HEK293 (cell line): ENCODE data around the gene PKP3.

Source experiments
- CTCF ChIA-PET: fragments of 350-600 bp; formaldehyde crosslinking; extraction: SDS; loops from one replicate; lab custom pipeline; 2021; ENCODE audit warnings: antibody characterized with exemption; lab: Yijun Ruan, JAX
- POLR2A ChIA-PET: fragments of 300-600 bp; formaldehyde crosslinking; extraction: SDS; loops from one replicate; lab custom pipeline; 2020; ENCODE audit warnings: antibody characterized with exemption, inconsistent platforms; lab: Yijun Ruan, JAX
- H3K27ac ChIP-seq: fragments of 200-500 bp; sonication (Bioruptor generic); 2 replicates; pipeline ENCODE4 v1.5.1; 2014; ENCODE audit warnings: low read depth, low read length, control low read depth, inconsistent platforms; ENCODE audit errors: extremely low read depth
- H3K36me3 ChIP-seq, 2 experiments: fragments of 200-500 bp in 1 of 2; sonication (Bioruptor generic) in 1 of 2; 1 replicate in 1 of 2; 2 replicates in 1 of 2; pipeline ENCODE4 v1.5.1; 2014 to 2017; ENCODE audit warnings: inconsistent platforms in 2 of 2, low read length in 2 of 2; ENCODE audit not compliant: control insufficient read depth in 2 of 2, insufficient read depth in 1 of 2
- H3K4me1 ChIP-seq: fragments of 200-500 bp; sonication (Bioruptor generic); 2 replicates; pipeline ENCODE4 v1.5.1; 2014; ENCODE audit warnings: mild to moderate bottlenecking, low read length, inconsistent platforms; ENCODE audit not compliant: control insufficient read depth, insufficient read depth
- H3K4me3 ChIP-seq: 2 replicates; pipeline ENCODE4 v1.5.1; 2011; ENCODE audit warnings: low read depth, mild to moderate bottlenecking, control low read depth, low read length, moderate library complexity
- H3K9me3 ChIP-seq: fragments of 200-500 bp; sonication (Bioruptor generic); 2 replicates; pipeline ENCODE4 v1.5.1; 2014; ENCODE audit warnings: low read depth, low read length, inconsistent platforms; ENCODE audit not compliant: control insufficient read depth, insufficient read depth
- BCL11B ChIP-seq: fragments of 450-650 bp; formaldehyde crosslinking; IDR thresholded peaks from 2 replicates; pipeline ENCODE4 v1.5.1; 2016; ENCODE audit warnings: low read depth, missing biosample characterization, missing genetic modification characterization
- GLIS2 ChIP-seq: fragments of 450-650 bp; formaldehyde crosslinking; IDR thresholded peaks from 2 replicates; pipeline ENCODE4 v1.5.1; 2016; ENCODE audit warnings: missing biosample characterization, missing genetic modification characterization
- OVOL3 ChIP-seq: fragments of 450-650 bp; formaldehyde crosslinking; IDR thresholded peaks from 2 replicates; pipeline ENCODE4 v1.5.1; 2016; ENCODE audit warnings: missing biosample characterization, missing genetic modification characterization
- SETDB1 ChIP-seq: IDR thresholded peaks from one replicate; pipeline ENCODE4 v1.6.1; 2017; ENCODE audit warnings: mild to moderate bottlenecking, low read length, moderate library complexity, mixed read lengths; ENCODE audit not compliant: insufficient read length
- TCF7L2 ChIP-seq: IDR thresholded peaks from 2 replicates; pipeline ENCODE4 v1.6.1; 2011; ENCODE audit warnings: low read depth, mild to moderate bottlenecking, inconsistent platforms, low read length, moderate library complexity, borderline replicate concordance
- TRIM28 ChIP-seq: IDR thresholded peaks from 2 replicates; pipeline ENCODE4 v1.6.1; 2011; ENCODE audit warnings: low read length, control low read depth, borderline replicate concordance
- ZBTB21 ChIP-seq: fragments of 450-650 bp; formaldehyde crosslinking; IDR thresholded peaks from 2 replicates; pipeline ENCODE4 v1.5.1; 2017; ENCODE audit warnings: missing biosample characterization, missing genetic modification characterization
- ZBTB7A ChIP-seq: fragments of 450-650 bp; formaldehyde crosslinking; IDR thresholded peaks from 2 replicates; pipeline ENCODE4 v1.5.1; 2016; ENCODE audit warnings: low read depth, missing biosample characterization, missing genetic modification characterization
- ZBTB8A ChIP-seq: fragments of 450-650 bp; formaldehyde crosslinking; IDR thresholded peaks from 2 replicates; pipeline ENCODE4 v1.5.1; 2016; ENCODE audit warnings: missing biosample characterization, missing genetic modification characterization
- ZNF132 ChIP-seq: fragments of 450-650 bp; formaldehyde crosslinking; IDR thresholded peaks from 2 replicates; pipeline ENCODE4 v1.5.1; 2017; ENCODE audit warnings: missing biosample characterization, missing genetic modification characterization, borderline replicate concordance
- ZNF155 ChIP-seq: fragments of 450-650 bp; formaldehyde crosslinking; IDR thresholded peaks from 2 replicates; pipeline ENCODE4 v1.5.1; 2016; ENCODE audit warnings: missing biosample characterization, missing genetic modification characterization
- ZNF157 ChIP-seq: fragments of 450-650 bp; formaldehyde crosslinking; IDR thresholded peaks from 2 replicates; pipeline ENCODE4 v1.5.1; 2016; ENCODE audit warnings: missing biosample characterization, missing genetic modification characterization
- ZNF175 ChIP-seq: fragments of 450-650 bp; formaldehyde crosslinking; IDR thresholded peaks from 2 replicates; pipeline ENCODE4 v1.5.1; 2016; ENCODE audit warnings: missing biosample characterization, missing genetic modification characterization
- ZNF221 ChIP-seq: fragments of 450-650 bp; formaldehyde crosslinking; IDR thresholded peaks from 2 replicates; pipeline ENCODE4 v1.5.1; 2017; ENCODE audit warnings: missing biosample characterization, missing genetic modification characterization, borderline replicate concordance
- ZNF311 ChIP-seq: fragments of 450-650 bp; formaldehyde crosslinking; IDR thresholded peaks from 2 replicates; pipeline ENCODE4 v1.5.1; 2017; ENCODE audit warnings: missing biosample characterization, missing genetic modification characterization, borderline replicate concordance
- ZNF510 ChIP-seq: fragments of 450-650 bp; formaldehyde crosslinking; IDR thresholded peaks from 2 replicates; pipeline ENCODE4 v1.5.1; 2018; ENCODE audit warnings: mild to moderate bottlenecking, missing genetic modification characterization, missing biosample characterization; ENCODE audit not compliant: insufficient replicate concordance
- ZNF548 ChIP-seq: fragments of 450-650 bp; formaldehyde crosslinking; IDR thresholded peaks from 2 replicates; pipeline ENCODE4 v1.5.1; 2016; ENCODE audit warnings: missing biosample characterization, missing genetic modification characterization
- ZNF561 ChIP-seq: fragments of 450-650 bp; IDR thresholded peaks from 2 replicates; pipeline ENCODE4 v1.5.1; 2018; ENCODE audit warnings: missing biosample characterization, missing genetic modification characterization, borderline replicate concordance
- ZNF580 ChIP-seq: fragments of 450-650 bp; formaldehyde crosslinking; IDR thresholded peaks from 2 replicates; pipeline ENCODE4 v1.5.1; 2016; ENCODE audit warnings: missing biosample characterization, missing genetic modification characterization
- ZNF610 ChIP-seq: fragments of 450-650 bp; formaldehyde crosslinking; IDR thresholded peaks from 2 replicates; pipeline ENCODE4 v1.5.1; 2016; ENCODE audit warnings: missing biosample characterization, missing genetic modification characterization, borderline replicate concordance
- ZNF777 ChIP-seq: fragments of 450-650 bp; formaldehyde crosslinking; IDR thresholded peaks from 2 replicates; pipeline ENCODE4 v1.5.1; 2017; ENCODE audit warnings: missing biosample characterization, missing genetic modification characterization, borderline replicate concordance
- TF ChIP-seq, protein P1 (sequence below): fragments of 450-650 bp; formaldehyde crosslinking; IDR thresholded peaks from 2 replicates; pipeline ENCODE4 v1.5.1; 2017; ENCODE audit warnings: missing biosample characterization, missing genetic modification characterization
- TF ChIP-seq, protein P2 (sequence below): fragments of 450-650 bp; formaldehyde crosslinking; IDR thresholded peaks from 2 replicates; pipeline ENCODE4 v1.5.1; 2016; ENCODE audit warnings: missing biosample characterization, missing genetic modification characterization
- TF ChIP-seq, protein P3 (sequence below): fragments of 450-650 bp; formaldehyde crosslinking; IDR thresholded peaks from 2 replicates; pipeline ENCODE4 v1.5.1; 2016; ENCODE audit warnings: missing biosample characterization, missing genetic modification characterization
- TF ChIP-seq, protein P4 (sequence below): fragments of 450-650 bp; IDR thresholded peaks from 2 replicates; pipeline ENCODE4 v1.5.1; 2018; ENCODE audit warnings: missing biosample characterization, missing genetic modification characterization

Gene PKP3

DNA sequence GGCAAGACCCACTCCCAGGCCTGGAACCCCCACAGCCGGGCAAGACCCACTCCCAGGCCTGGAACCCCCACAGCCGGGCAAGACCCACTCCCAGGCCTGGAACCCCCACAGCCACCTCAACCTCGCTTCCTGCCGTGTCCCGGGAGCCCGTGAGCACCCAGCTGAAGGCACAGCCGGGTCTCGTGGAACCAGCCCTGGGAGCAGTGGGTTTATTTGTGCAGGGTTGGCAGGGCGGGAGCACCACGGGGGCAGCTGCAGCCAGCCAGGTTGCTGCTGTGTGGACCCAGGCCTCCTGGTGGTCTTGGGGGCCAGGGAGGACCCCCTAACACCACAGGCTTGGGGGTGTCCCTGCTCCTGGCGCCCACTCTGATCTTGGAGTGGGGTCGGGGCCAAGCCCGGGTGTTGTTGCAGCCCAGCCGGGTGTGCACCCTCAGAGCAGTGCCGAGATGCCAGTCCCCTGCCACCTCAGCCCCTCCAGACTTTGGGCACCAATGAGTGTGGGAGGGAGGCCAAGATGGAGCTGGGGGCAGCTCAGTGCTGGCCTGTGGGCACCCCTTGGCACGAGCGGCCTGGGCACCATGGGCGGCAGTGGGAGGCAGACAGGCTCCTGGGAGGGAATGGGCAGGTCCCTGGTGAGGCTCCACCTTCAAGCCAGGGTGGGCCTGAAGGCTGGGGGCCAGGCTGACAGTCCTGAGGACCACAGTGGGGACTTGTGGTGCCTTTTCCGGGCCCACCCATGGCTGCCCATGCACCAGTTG, 8.2 kb upstream of the PKP3 start (continued):
- TF ChIP-seq, protein P1, sequence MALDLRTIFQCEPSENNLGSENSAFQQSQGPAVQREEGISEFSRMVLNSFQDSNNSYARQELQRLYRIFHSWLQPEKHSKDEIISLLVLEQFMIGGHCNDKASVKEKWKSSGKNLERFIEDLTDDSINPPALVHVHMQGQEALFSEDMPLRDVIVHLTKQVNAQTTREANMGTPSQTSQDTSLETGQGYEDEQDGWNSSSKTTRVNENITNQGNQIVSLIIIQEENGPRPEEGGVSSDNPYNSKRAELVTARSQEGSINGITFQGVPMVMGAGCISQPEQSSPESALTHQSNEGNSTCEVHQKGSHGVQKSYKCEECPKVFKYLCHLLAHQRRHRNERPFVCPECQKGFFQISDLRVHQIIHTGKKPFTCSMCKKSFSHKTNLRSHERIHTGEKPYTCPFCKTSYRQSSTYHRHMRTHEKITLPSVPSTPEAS (tag by site-specific recombination) = no peak
- no peak for TF ChIP-seq ZNF548 (tag by site-specific recombination)
- TF ChIP-seq ZNF157 = no peak
- TF ChIP-seq OVOL3 = no peak
- TF ChIP-seq, protein P2, sequence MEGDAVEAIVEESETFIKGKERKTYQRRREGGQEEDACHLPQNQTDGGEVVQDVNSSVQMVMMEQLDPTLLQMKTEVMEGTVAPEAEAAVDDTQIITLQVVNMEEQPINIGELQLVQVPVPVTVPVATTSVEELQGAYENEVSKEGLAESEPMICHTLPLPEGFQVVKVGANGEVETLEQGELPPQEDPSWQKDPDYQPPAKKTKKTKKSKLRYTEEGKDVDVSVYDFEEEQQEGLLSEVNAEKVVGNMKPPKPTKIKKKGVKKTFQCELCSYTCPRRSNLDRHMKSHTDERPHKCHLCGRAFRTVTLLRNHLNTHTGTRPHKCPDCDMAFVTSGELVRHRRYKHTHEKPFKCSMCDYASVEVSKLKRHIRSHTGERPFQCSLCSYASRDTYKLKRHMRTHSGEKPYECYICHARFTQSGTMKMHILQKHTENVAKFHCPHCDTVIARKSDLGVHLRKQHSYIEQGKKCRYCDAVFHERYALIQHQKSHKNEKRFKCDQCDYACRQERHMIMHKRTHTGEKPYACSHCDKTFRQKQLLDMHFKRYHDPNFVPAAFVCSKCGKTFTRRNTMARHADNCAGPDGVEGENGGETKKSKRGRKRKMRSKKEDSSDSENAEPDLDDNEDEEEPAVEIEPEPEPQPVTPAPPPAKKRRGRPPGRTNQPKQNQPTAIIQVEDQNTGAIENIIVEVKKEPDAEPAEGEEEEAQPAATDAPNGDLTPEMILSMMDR (tag by site-specific recombination) = no peak
- TF ChIP-seq, protein P3, sequence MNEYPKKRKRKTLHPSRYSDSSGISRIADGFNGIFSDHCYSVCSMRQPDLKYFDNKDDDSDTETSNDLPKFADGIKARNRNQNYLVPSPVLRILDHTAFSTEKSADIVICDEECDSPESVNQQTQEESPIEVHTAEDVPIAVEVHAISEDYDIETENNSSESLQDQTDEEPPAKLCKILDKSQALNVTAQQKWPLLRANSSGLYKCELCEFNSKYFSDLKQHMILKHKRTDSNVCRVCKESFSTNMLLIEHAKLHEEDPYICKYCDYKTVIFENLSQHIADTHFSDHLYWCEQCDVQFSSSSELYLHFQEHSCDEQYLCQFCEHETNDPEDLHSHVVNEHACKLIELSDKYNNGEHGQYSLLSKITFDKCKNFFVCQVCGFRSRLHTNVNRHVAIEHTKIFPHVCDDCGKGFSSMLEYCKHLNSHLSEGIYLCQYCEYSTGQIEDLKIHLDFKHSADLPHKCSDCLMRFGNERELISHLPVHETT (tag by site-specific recombination) = no peak
- TF ChIP-seq, all 188 proteins: peak for 0

DNA sequence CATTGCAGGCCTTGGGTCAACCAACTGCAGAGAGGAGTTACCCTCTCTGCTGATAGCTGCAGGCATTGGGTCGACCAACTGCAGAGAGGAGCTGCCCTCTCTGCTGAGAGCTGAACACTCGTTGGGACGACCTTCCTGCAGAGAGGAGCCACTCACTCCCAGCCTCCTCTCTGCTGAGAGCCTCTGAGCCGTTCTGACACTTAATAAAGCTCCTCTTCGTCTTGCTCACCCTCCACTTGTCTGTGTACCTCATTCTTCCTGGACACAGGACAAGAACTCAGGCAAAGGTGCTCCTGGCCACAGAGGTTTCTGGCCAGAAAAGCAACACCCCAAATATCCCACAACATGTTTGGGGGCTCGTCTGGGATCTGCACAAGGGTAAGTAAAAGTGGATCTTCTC, 7.5 kb upstream of the PKP3 start:
- Histone ChIP-seq H3K27ac (no peak overlapping the region), H3K9me3 (no peaks in the 10 kb centered on the region), H3K36me3 (peaks cover 0 to 6% of the 10 kb centered on the region in 2 experiments; a peak in 1 of 3 replicates)
- TF ChIP-seq ZNF155 (tag by site-specific recombination) (no peak), SETDB1 (peak; percentile 89), ZNF510 (tag by site-specific recombination) (no peak), TRIM28 (peak; percentile 80; the same call in 1 of the 2 replicates)
- TF ChIP-seq, all 188 proteins: peak for 2
- H3K4me1 ChIP-seq = no peaks in the 10 kb centered on the region
- ChIA-PET POLR2A (no interaction called here), CTCF (no interaction called here)
- H3K4me3 ChIP-seq = no peak overlapping the region

- ChIA-PET POLR2A (no interaction called here), CTCF (interaction anchor here (0.7 kb wide), 1 partner anchor 58 kb away, joined by 3 read pairs; no protein-coding TSS in a partner anchor)
- Histone ChIP-seq H3K27ac (no peak overlapping the region), H3K36me3 (peaks cover 0 to 3% of the 10 kb centered on the region in 2 experiments; a peak in 1 of 3 replicates), H3K4me1 (no peaks in the 10 kb centered on the region), H3K4me3 (no peak overlapping the region), H3K9me3 (no peaks in the 10 kb centered on the region)
- no peak for TF ChIP-seq ZNF561
- no peak for TF ChIP-seq BCL11B (tag by site-specific recombination)
- no peak for TF ChIP-seq ZNF777
- no peak for TF ChIP-seq ZNF221 (tag by site-specific recombination)
- TF ChIP-seq ZNF175 (tag by site-specific recombination) = no peak
- TF ChIP-seq ZBTB8A (tag by site-specific recombination) = no peak
- no peak for TF ChIP-seq ZNF580 (tag by site-specific recombination)
- TF ChIP-seq ZBTB7A (tag by site-specific recombination) = no peak
- no peak for TF ChIP-seq ZBTB21
- TF ChIP-seq, protein P4, sequence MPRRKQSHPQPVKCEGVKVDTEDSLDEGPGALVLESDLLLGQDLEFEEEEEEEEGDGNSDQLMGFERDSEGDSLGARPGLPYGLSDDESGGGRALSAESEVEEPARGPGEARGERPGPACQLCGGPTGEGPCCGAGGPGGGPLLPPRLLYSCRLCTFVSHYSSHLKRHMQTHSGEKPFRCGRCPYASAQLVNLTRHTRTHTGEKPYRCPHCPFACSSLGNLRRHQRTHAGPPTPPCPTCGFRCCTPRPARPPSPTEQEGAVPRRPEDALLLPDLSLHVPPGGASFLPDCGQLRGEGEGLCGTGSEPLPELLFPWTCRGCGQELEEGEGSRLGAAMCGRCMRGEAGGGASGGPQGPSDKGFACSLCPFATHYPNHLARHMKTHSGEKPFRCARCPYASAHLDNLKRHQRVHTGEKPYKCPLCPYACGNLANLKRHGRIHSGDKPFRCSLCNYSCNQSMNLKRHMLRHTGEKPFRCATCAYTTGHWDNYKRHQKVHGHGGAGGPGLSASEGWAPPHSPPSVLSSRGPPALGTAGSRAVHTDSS (tag by site-specific recombination) = no peak
- no peak for TF ChIP-seq ZNF157
- no peak for TF ChIP-seq ZNF311
- TF ChIP-seq ZNF132 (tag by site-specific recombination) = no peak
- no peak for TF ChIP-seq TCF7L2
- no peak for TF ChIP-seq ZNF610 (tag by site-specific recombination)
- TF ChIP-seq GLIS2 (tag by site-specific recombination) = no peak
Observed at GRCh38 chr11:387193-387793, 6.7 kb upstream of the PKP3 start.
